GM21447 (cell line): Measurements from ENCODE around the gene BRINP2.

Experiments
- ATAC-seq: cut with Tn5 transposase; IDR thresholded peaks from one replicate; pipeline ENCODE4 v1.9.1; 2021; ENCODE audit not compliant: unreplicated experiment

The BRINP2 gene

DNA sequence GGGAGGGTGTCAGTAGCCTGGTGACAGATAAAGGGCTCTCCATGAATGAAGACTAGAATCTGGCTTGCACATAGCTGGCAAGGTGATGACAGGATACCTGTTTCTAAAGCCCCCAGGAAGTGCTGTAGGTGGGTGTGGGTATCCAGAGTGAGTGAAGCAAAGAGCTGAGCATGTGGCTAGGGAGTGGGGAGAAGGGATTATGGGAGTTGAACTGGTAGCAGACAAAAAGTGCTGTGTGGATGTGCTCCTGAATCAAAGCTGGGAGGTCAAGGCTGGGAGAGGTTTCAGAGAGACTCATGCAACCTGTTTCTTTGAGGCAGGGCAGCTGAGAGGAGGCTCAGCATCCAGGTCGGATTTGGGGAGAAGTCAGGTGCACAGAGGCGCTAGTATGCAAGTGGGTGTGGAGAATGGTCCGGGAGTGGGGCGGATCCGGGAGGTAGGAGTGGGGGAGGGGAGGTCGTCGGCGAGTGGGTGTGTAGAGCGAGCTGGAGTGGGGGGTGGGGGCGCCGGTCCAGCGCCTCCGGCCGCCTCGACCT lies 6.8 kb upstream of the BRINP2 start:
- no peak for ATAC-seq

DNA sequence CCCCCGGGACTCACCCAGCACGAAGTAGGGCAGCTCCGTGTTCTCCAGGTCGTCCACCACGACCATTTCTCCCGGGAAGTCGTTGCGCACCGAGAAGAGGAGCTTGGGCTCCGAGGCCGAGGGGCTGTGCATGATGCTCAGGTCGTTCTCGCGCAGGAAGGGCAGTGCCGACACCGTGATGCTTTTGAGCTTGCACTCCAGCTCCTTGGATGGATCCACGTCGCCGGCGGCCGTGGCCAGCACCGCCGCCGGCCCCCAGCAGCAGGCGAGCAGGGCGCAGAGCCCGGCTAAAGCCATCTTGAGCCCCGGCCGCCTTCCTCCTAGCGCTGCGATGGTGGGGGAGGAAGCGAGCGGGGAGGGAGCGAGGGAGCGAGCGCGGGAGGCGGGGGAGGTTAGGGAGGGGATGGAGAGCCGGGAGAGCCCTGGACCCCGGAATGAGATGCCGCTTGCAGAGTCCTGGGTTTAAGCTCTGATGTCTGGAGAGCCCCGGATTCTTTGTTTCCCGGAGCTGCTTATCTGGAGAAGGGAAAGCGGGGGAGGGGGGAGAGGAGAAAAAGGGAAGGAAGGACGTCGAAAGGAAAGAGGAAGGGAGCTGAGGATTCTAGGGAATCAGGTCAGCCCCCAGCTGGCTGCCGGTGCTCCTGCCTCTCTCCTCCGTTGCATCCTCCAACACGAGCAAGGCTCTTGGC lies 6.2 kb upstream of the BRINP2 start, which contains the start of gene ASTN1:
Gene ASTN1 (minus strand): TSS at position 333 of the 689 bp plus-strand sequence. CDS start 36 bp downstream, at position 297.
- no peak for ATAC-seq

DNA sequence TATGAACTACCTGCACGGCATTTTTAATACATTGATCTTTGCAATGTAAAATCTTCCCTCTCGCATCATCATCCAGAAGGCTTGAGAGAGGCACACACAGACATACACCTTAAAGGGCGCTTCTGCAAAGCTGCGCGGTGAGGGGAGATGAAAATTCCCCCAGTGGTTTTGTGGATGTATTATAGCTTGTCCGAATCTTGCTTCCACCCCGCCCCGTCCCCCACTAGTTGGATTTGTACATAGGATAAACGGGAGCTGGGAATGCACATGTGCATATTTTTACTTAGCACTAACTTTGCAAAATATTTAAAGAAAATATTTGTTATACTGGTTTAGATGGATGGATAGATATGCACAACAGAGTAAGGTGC lies 5.7 kb upstream of the BRINP2 start:
- ATAC-seq, result no peak

- no peak for ATAC-seq
These were observed 872 bp downstream of the BRINP2 start for GRCh38 chr1:177171536-177172123.

GRCh38 chr1:177172272-177172671 lies 1.5 kb downstream of the BRINP2 start:
- no peak for ATAC-seq

GRCh38 chr1:177172866-177173265 lies 2.1 kb downstream of the BRINP2 start:
- no peak for ATAC-seq

- no peak for ATAC-seq
These were observed 3.2 kb downstream of the BRINP2 start for GRCh38 chr1:177173976-177174375.

GRCh38 chr1:177174921-177175634 lies 4.3 kb downstream of the BRINP2 start:
- no peak for ATAC-seq

DNA sequence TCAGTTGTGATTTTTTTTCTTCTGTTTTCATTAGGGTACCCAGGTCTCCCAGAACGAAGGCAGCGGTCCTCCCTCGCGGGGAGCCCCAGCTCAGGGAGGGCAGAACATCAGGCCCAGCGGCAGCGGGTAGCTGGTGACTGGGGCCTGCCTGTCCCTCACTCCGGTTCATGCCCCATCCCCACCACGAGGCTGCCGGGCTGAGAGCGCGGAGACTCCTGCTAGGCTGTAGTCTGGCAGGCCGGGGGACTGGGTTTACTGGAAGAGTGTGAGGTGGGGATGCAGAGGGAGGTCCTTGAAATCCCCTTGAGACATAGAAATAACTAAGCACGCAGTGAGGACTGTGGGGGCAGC lies 10.5 kb downstream of the BRINP2 start:
- peak; percentile 18 for ATAC-seq

- peak; percentile 96 for ATAC-seq
These were observed 11.0 kb downstream of the BRINP2 start for GRCh38 chr1:177181631-177182291.

DNA sequence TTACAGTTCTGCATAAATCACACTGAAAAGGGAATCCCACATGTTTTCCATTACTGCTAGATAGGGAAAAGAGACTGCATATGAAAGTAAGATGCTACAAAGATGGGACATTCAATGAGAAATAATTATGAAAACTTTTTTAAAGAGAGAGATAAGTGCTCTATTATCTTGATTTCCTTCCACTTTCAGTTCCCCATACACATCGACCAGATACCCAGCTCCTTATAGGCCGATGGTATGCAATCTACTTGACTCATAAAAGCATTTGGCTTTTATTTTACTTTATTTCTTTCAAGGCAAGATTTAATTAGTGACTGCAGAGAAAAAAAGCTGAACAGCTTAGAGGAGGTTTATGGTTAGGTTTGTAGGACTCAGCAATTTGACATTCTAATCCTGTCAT lies 13.1 kb downstream of the BRINP2 start:
- no peak for ATAC-seq

DNA sequence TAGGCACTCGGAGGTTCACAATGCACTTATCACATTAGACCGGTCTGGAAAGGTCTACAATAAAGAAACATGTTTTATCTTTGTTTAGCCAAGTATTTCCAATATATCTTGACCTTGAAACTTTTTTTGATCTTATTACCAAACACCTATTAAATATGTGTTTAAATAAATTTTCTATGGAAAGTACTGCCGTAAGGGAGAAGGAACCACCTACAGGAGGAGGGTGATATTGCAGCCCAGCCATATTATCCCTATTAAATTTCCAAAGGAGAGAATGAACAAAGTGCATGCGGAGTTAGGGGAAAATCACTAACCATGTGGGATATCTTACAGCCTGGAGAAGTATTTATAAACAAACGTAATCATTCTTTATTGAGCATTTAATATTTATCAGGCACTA lies 14.5 kb downstream of the BRINP2 start:
- ATAC-seq, result no peak

- ATAC-seq, result no peak
These were observed 15.9 kb downstream of the BRINP2 start for GRCh38 chr1:177186639-177187038.

GRCh38 chr1:177190308-177190970 lies 19.7 kb downstream of the BRINP2 start:
- no peak for ATAC-seq

DNA sequence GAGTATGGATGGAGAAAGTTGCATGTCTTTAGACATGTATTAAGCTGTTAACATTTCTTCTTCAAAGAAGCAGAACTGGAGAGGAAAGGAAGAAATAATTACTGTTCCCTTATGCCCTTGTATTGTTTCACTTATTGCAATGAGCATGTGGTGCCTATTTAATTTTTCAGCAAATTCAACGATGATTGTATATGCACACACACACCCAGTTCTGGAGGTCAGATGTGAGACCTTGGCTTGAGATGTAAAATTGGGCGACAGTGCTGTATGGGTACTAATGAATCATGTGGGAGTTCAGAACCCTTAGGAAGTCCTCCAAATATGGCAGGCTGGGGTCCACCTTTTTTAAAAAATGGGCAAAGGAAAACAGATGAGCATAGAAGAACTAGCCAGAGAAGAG lies 27.5 kb downstream of the BRINP2 start:
- no peak for ATAC-seq

GRCh38 chr1:177200290-177200689 lies 29.5 kb downstream of the BRINP2 start:
- ATAC-seq, result no peak

DNA sequence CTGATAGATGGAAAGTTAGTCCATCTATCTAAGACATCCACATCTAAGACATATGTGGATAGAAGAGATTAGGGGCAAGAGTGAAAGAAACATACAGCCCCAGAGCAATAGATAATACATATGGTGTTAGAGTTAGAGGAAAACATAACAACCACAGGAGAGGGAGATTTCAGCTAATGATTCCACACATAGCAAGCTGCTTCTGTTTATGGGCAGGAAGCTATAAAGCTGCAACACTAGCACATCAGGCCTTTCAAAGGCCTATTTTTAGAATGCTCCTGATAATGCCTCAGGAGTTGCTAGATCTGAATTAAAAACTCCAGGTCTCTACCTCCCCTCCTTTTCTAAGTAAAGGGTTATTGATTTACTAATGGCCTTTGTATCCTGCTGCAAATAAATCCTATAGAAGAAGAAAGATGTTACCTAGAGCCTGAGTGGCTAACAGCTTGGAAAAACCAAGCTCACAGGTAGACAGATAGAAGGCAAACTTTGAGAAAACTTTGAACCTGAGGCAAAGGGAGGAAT lies 36.1 kb downstream of the BRINP2 start:
- ATAC-seq, result no peak

- ATAC-seq, result no peak
These were observed 38.2 kb downstream of the BRINP2 start for GRCh38 chr1:177208920-177209319.

DNA sequence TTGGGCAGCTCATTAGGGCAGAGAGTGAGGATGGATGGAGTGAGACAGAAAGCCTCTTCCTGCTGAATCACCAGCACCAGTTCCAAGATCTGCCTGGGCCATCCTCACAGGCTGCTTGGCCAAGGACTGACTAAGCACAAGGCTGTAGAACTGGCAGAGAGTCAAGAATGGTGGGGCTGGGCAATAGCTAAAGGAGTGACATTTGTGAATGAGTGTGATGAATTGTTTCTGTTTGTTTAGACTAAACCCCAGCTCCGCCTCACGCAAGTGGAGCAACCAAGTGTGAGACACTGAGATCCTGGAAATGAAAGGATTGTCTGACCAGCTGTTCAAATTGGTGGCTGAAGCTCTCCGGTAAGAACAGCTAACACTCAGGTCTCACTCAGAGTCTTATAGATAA lies 38.6 kb downstream of the BRINP2 start:
- no peak for ATAC-seq

DNA sequence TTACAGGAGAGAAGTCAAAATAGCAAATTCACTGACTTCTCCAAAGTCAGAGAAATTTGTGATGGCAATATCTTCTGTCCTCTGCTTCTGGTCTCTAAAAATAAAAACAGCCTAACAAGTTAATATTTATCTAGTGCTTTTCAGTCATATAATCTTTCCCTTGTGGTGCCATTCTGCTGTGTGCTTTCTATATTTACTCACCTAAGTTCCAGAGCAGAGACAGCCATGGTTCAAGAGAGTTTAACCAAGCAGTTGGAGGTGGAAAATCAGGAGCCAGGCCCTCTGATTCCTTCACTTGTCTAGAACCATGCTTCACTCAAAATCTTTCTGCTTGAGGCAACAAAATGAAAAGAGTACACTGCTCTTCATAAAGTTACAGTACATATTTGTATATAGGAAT lies 39.3 kb downstream of the BRINP2 start:
- ATAC-seq, result no peak

DNA sequence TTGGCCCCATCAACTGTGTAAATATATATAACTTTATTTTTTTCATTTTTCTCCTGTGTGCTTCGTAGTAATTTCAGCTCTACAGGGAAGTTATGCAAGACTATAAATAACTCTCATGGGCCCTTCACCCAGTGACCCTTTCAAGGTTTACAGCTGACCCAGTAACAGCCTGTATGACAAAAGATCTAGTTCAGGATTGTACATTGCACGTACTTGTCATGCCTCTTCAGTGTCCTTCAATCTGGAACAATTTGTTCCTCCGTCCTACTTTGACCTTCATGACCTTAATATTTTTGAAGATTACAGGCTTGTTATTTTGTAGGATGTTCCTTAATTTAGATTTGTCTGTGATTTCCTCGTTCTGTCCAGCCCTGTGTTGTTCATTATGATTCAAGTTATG lies 40.5 kb downstream of the BRINP2 start:
- no peak for ATAC-seq
